Middle frontal gyrus (tissue), 1 donor: ENCODE data around the gene EME1.

Experiments used
- DNase-seq: peaks from one replicate; pipeline ENCODE4 v3.0.0-alpha.2; 2015; ENCODE audit warnings: low spot score; ENCODE audit errors: extremely low spot score

The EME1 gene

DNA sequence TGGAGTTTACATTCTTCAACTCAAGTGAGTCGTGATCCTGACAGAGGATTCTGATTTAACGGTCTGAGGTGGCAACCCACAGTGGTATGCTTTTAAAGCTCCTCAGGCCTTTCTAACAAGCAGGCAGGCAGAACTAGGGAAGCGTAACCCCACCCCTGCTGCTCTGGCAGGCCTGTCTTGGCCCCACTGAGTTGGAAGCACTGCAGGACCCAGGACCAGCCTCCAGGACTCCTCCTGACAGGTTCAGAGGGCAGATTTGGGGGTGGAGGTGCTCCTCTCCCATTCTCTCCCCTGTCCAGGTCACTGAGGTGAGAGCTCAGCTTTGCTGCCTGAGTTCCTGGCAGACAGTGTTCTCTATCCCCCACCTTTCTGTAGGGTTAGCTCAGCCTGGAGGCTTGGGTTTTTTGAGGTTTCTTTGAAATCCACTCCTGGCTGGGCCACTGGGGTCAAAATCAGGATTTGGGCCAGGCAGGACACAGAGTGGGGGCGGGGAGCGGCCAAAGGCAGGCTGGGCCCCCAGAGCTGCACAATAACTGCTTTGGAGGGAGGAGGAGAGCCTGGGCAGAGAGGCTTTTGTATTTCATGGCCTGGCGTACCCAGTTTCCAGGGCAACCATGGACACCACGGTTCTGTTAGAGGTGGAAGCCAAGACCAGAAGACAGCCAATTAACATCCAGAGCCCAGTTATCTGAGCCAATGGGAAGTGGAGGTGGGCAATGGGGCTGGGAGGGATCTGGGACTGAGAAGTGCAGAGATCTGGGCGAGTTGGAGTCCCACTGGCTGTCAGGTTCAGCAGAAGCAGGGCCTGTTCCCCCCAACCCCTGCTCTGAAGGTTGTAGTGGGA lies 9.6 kb upstream of the EME1 start:
- DNase-seq, result peak; percentile 50

GRCh38 chr17:50364061-50364458 lies 9.0 kb upstream of the EME1 start:
- DNase-seq, result no peak

- no peak for DNase-seq
These were observed 8.3 kb upstream of the EME1 start for GRCh38 chr17:50364715-50365114.

DNA sequence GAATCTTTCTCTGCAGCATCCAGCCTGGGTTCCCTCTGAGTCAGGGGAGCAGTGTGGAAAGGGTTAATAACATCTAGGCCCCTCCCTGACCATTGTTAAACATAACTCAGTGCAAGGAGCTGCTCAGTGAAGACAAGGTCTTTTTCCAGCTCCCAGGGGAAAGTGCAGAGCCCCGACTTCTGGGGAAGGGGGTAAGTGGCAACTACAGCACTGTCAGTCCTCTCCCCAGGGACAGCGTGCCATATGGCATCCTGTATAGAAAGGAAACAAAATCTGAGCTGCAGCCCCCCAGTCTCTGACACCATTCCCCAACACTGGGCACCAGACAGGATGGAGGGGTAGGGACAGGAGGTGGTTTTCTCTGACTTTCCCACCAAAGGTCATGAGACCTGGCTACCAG lies 7.9 kb upstream of the EME1 start:
- no peak for DNase-seq

- no peak for DNase-seq
These were observed 7.2 kb upstream of the EME1 start for GRCh38 chr17:50365649-50366393.

DNA sequence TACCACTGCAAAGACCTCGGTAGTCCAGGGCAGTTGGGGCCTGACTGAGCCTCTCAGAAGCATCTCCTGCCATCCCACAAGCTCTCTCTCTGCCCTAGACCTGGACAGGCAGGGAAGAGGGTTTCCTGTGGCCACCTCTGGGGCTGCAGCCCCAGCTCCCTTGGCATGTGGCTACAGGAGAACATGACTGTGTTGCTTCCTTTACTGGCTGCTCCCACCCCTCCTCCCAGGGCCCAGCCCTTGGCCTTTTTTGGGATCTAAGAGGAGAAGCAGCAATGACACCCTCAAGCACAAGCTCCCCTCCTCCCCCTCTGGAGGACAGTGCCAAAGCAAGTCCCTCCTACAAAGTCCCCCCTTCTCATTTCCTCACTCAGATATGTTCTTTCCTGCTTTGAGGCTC lies 5.6 kb upstream of the EME1 start:
- DNase-seq, result no peak

DNA sequence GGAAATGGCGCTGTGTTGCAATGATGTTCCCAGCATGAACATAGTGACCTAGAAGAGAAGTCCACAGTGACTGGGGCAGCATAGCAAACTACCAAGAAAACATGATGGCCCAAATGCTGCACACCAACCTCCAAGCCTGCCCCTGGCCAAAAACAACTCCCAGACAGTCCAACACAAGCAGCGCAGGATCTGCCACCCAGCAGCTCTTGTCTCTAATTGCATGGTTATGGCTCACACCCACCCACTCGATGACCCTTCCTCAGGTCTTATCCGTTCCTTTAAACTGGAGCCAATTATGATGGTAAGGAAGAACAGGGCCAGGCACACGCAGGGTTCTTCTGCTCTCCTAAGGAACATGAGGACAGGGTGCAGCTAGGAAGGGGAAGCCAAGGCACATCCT lies 3.0 kb upstream of the EME1 start:
- DNase-seq, result no peak

GRCh38 chr17:50371526-50371925 lies 1.5 kb upstream of the EME1 start:
- DNase-seq, result no peak

- no peak for DNase-seq
These were observed 739 bp upstream of the EME1 start for GRCh38 chr17:50372222-50372757.

GRCh38 chr17:50373705-50374104 lies 676 bp downstream of the EME1 start:
- DNase-seq, result no peak

- no peak for DNase-seq
These were observed 3.0 kb downstream of the EME1 start for GRCh38 chr17:50375858-50376538.

DNA sequence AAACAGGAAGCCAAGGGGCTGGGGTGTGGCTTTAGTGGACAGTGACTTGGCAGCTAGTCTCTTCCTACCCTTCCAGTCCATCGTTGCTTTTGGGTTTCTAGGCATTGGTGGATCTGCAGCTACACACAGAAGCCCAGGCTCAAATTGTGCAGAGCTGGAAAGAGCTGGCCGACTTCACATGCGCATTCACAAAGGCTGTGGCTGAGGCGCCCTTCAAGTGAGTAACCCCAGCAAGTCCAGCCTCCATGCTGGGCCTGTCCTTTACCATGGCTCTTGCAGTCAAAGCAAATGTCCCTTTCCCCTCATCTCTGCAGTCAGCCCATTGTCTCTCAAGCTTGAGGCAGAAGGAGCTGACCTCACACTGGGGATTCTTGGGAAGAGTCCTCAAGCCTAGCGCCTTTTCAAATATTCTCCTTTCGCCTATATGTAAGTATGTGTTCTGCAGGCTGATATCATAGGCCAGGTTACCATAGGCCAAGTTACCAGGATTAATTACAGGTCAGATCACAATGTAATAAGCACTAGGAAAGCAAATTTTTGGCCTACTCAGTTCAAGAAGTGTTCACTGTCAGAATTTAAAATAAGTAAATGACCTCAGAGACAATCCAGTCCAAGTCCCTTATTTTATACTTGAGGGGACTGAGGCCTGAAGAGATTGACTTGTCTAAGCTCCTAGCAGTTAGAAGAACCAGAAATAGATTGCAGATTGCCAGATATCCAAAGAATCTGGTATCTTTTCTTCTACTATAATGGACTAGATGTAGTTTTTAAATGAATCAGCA lies 6.5 kb downstream of the EME1 start:
- no peak for DNase-seq

DNA sequence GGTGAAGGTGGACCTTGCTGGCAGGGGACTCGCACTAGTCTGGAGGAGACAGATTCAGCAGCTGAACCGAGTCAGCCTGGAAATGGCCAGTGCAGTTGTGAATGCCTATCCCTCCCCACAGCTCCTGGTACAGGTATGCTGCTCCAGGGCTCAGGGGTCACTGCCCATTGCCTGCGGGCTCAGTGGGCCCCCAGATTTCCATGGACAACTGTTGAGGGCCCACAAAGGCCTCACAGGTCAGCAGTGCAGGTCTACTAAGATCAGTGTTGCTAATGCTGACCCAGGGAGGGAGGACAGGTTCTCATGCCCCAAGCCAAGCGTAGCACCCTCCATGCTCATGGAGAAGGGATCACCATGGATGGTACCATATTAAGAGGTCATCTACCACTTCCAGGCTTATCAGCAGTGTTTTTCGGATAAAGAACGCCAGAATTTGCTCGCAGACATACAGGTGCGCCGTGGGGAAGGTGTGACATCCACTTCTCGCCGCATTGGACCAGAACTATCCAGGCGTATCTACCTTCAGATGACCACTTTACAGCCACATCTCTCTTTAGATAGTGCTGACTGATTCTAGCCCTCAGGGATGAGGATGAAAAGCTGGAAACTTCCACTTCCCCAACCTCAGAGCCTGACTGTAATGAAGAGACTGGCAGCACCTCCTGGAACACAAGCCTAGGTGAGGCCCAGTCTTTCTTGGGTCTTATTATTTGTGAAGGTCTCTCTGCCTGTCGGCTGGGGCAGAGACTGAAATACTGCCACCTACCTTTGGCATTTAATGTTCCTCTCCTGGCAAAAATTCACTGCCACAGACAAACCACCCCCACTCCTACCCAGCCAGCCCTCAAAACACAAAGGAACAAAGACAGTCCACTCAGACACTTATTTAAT lies 7.6 kb downstream of the EME1 start:
- DNase-seq, result no peak

DNA sequence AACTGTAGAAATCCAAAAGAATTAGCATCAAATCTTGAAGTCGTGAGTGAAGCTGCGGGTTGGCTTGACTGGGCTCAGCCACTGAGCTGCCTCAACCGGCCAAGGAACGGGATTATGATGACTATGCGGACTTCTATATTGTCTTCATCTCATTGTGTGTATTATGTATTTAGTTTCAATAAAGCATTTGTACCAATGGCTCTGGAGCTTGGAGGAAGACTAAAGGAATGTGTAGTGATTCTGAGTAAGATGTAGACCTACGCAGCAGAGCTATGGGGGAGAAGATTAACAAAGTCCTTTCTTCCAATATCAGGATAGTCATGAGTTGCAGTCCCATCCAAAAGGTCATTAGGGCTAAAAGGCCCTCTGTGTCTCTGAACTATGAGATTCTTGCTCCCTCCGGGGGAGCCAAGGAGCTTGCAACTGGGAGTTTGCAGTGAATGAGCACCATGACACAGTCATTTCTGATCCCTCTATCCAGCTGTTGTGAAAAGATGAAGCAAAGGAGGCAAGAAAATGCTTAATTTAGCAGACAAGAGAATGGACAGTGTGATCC lies 8.3 kb downstream of the EME1 start:
- no peak for DNase-seq

- DNase-seq, result no peak
These were observed 8.9 kb downstream of the EME1 start for GRCh38 chr17:50381920-50382319.

GRCh38 chr17:50382931-50383330 lies 9.9 kb downstream of the EME1 start:
- no peak for DNase-seq

- no peak for DNase-seq
These were observed 13.5 kb downstream of the EME1 start for GRCh38 chr17:50386510-50386909.

GRCh38 chr17:50388728-50389127 lies 15.7 kb downstream of the EME1 start:
- no peak for DNase-seq

GRCh38 chr17:50389534-50389933 lies 16.5 kb downstream of the EME1 start:
- DNase-seq, result no peak

DNA sequence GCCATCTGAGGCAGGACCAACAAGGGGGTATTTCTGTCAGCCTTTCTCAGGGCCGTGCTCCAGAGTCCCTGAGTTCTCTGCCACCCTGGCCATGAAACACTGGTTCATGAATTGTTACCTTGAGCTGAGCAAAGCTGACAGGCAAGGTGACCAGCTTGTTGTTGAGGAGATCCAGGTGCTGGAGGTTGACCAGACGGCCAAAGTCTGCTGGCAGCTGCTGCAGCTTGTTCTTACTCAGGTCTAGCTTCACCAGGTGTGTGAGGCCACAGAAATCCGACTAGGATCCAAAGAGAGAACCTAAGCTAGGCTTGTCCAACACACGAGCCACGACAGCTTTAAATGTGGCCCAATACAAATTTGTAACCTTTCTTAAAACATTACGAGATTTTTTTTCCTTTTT lies 19.6 kb downstream of the EME1 start:
- no peak for DNase-seq
